Measurements from ENCODE around the gene APBA2. TPM values are rescaled to one million over a fixed set of nuclear protein-coding genes. Genes with fewer than 3 reads are reported as not detected.

APBA2 gene
- total RNA-seq, 1 donor from 2014 or later, result 33.1 TPM

GRCh38 chr15:29117778-29118177 is 232.0 kb downstream of the APBA2 start:
- H3K9me3 Mint-ChIP-seq, result no peaks in the 10 kb centered on the region
- no peak for DNase-seq (ENCODE audit: low spot score in 2 of 2, unreplicated experiment in 2 of 2)
- no peak overlapping the region for H3K4me3 Mint-ChIP-seq
- peaks cover 15% of the 10 kb centered on the region for H3K4me1 Mint-ChIP-seq
- H3K36me3 Mint-ChIP-seq, result no peaks in the 10 kb centered on the region
- H3K27ac Mint-ChIP-seq, result no peak overlapping the region
- no peak for TF ChIP-seq CTCF (IDR thresholded peaks at IDR 0.05; ENCODE audit: unreplicated experiment)
- no peaks in the 10 kb centered on the region for H3K27me3 Mint-ChIP-seq (ENCODE audit: low read depth)

GRCh38 chr15:29119847-29120246 is 234.1 kb downstream of the APBA2 start:
- Mint-ChIP-seq H3K27me3 (ENCODE audit: low read depth) (no peaks in the 10 kb centered on the region), H3K4me1 (peaks cover 3% of the 10 kb centered on the region), H3K27ac (no peak overlapping the region), H3K4me3 (no peak overlapping the region), H3K9me3 (no peaks in the 10 kb centered on the region), H3K36me3 (no peaks in the 10 kb centered on the region)
- TF ChIP-seq CTCF (IDR thresholded peaks at IDR 0.05; ENCODE audit: unreplicated experiment), result no peak
- no peak for DNase-seq (ENCODE audit: low spot score in 2 of 2, unreplicated experiment in 2 of 2)

GRCh38 chr15:29120593-29121368 is 235.0 kb downstream of the APBA2 start:
- no peaks in the 10 kb centered on the region for H3K27me3 Mint-ChIP-seq (ENCODE audit: low read depth)
- H3K9me3 Mint-ChIP-seq, result no peaks in the 10 kb centered on the region
- H3K36me3 Mint-ChIP-seq, result no peaks in the 10 kb centered on the region
- no peak overlapping the region for H3K27ac Mint-ChIP-seq
- H3K4me3 Mint-ChIP-seq, result no peak overlapping the region
- no peak for DNase-seq (ENCODE audit: low spot score in 2 of 2, unreplicated experiment in 2 of 2)
- no peaks in the 10 kb centered on the region for H3K4me1 Mint-ChIP-seq
- no peak for TF ChIP-seq CTCF (IDR thresholded peaks at IDR 0.05; ENCODE audit: unreplicated experiment)

- no peaks in the 10 kb centered on the region for H3K4me1 Mint-ChIP-seq
- DNase-seq (ENCODE audit: low spot score in 2 of 2, unreplicated experiment in 2 of 2), result no peak
- no peaks in the 10 kb centered on the region for H3K36me3 Mint-ChIP-seq
- H3K27ac Mint-ChIP-seq, result no peak overlapping the region
- no peak for TF ChIP-seq CTCF (IDR thresholded peaks at IDR 0.05; ENCODE audit: unreplicated experiment)
- no peaks in the 10 kb centered on the region for H3K9me3 Mint-ChIP-seq
- H3K27me3 Mint-ChIP-seq (ENCODE audit: low read depth), result no peaks in the 10 kb centered on the region
- H3K4me3 Mint-ChIP-seq, result no peak overlapping the region
Observed at GRCh38 chr15:29121369-29121656, 235.5 kb downstream of the APBA2 start.

GRCh38 chr15:29121907-29122306 is 236.1 kb downstream of the APBA2 start:
- no peak overlapping the region for H3K4me3 Mint-ChIP-seq
- H3K27ac Mint-ChIP-seq, result no peak overlapping the region
- no peak for DNase-seq (ENCODE audit: low spot score in 2 of 2, unreplicated experiment in 2 of 2)
- no peaks in the 10 kb centered on the region for H3K4me1 Mint-ChIP-seq
- TF ChIP-seq CTCF (IDR thresholded peaks at IDR 0.05; ENCODE audit: unreplicated experiment), result no peak
- no peaks in the 10 kb centered on the region for H3K27me3 Mint-ChIP-seq (ENCODE audit: low read depth)
- no peaks in the 10 kb centered on the region for H3K9me3 Mint-ChIP-seq
- H3K36me3 Mint-ChIP-seq, result no peaks in the 10 kb centered on the region

- H3K27ac Mint-ChIP-seq, result no peak overlapping the region
- no peak overlapping the region for H3K4me3 Mint-ChIP-seq
Observed at GRCh38 chr15:29122506-29122905, 236.7 kb downstream of the APBA2 start.

More at GRCh38 chr15:29122506-29122905, 236.7 kb downstream of the APBA2 start:
- no peaks in the 10 kb centered on the region for H3K9me3 Mint-ChIP-seq
- no peak for DNase-seq (ENCODE audit: low spot score in 2 of 2, unreplicated experiment in 2 of 2)
- TF ChIP-seq CTCF (IDR thresholded peaks at IDR 0.05; ENCODE audit: unreplicated experiment), result no peak
- no peaks in the 10 kb centered on the region for H3K4me1 Mint-ChIP-seq
- no peaks in the 10 kb centered on the region for H3K36me3 Mint-ChIP-seq
- no peaks in the 10 kb centered on the region for H3K27me3 Mint-ChIP-seq (ENCODE audit: low read depth)
